Nephron (organoid): Measurements from ENCODE around the gene KLKB1.

Source experiments
- H3K27ac Mint-ChIP-seq, 3 experiments: 2 replicates each; pipeline ENCODE4 v1.8.0; 2020; ENCODE audit warnings: mixed read lengths in 3 of 3, mild to moderate bottlenecking in 2 of 3, moderate library complexity in 1 of 3
- H3K27me3 Mint-ChIP-seq: 2 replicates; pipeline ENCODE4 v1.8.0; 2021; ENCODE audit warnings: low read depth, mild to moderate bottlenecking, moderate library complexity, mixed read lengths
- H3K36me3 Mint-ChIP-seq: 2 replicates; pipeline ENCODE4 v1.8.0; 2020; ENCODE audit warnings: low read depth, mixed read lengths
- H3K4me1 Mint-ChIP-seq: 2 replicates; pipeline ENCODE4 v1.8.0; 2020; ENCODE audit warnings: mixed read lengths
- H3K4me3 Mint-ChIP-seq, 3 experiments: 2 replicates each; pipeline ENCODE4 v1.8.0; 2020; ENCODE audit warnings: mild to moderate bottlenecking in 3 of 3, mixed read lengths in 3 of 3, moderate library complexity in 2 of 3
- H3K9me3 Mint-ChIP-seq: 2 replicates; pipeline ENCODE4 v1.8.0; 2020; ENCODE audit warnings: mixed read lengths
- TF ChIP-seq, protein P1 (sequence below), 3 experiments: fragments of 200-600 bp; sonication (generic); IDR thresholded peaks; one replicate each; pipeline ENCODE4 v1.5.0; 2021; ENCODE audit warnings: antibody characterized with exemption in 3 of 3; ENCODE audit not compliant: unreplicated experiment in 3 of 3

The KLKB1 gene

GRCh38 chr4:186217733-186218293 lies 9.5 kb upstream of the KLKB1 start:
- Mint-ChIP-seq H3K4me1 (peaks cover 17% of the 10 kb centered on the region), H3K27me3 (no peaks in the 10 kb centered on the region), H3K27ac (no peak overlapping the region), H3K4me3 (no peak overlapping the region), H3K9me3 (peaks cover 11% of the 10 kb centered on the region), H3K36me3 (no peaks in the 10 kb centered on the region)
- TF ChIP-seq, protein P1, sequence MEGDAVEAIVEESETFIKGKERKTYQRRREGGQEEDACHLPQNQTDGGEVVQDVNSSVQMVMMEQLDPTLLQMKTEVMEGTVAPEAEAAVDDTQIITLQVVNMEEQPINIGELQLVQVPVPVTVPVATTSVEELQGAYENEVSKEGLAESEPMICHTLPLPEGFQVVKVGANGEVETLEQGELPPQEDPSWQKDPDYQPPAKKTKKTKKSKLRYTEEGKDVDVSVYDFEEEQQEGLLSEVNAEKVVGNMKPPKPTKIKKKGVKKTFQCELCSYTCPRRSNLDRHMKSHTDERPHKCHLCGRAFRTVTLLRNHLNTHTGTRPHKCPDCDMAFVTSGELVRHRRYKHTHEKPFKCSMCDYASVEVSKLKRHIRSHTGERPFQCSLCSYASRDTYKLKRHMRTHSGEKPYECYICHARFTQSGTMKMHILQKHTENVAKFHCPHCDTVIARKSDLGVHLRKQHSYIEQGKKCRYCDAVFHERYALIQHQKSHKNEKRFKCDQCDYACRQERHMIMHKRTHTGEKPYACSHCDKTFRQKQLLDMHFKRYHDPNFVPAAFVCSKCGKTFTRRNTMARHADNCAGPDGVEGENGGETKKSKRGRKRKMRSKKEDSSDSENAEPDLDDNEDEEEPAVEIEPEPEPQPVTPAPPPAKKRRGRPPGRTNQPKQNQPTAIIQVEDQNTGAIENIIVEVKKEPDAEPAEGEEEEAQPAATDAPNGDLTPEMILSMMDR (IDR thresholded peaks at IDR 0.05; ENCODE audit: unreplicated experiment in 3 of 3), result no peak

- TF ChIP-seq, protein P1 (IDR thresholded peaks at IDR 0.05; ENCODE audit: unreplicated experiment in 3 of 3), result no peak
- Mint-ChIP-seq H3K36me3 (peaks cover 6% of the 10 kb centered on the region), H3K9me3 (peaks cover 35% of the 10 kb centered on the region), H3K27ac (no peak overlapping the region), H3K4me1 (peaks cover 11% of the 10 kb centered on the region), H3K27me3 (no peaks in the 10 kb centered on the region), H3K4me3 (no peak overlapping the region)
These were observed 5.7 kb upstream of the KLKB1 start for GRCh38 chr4:186221624-186222023.

DNA sequence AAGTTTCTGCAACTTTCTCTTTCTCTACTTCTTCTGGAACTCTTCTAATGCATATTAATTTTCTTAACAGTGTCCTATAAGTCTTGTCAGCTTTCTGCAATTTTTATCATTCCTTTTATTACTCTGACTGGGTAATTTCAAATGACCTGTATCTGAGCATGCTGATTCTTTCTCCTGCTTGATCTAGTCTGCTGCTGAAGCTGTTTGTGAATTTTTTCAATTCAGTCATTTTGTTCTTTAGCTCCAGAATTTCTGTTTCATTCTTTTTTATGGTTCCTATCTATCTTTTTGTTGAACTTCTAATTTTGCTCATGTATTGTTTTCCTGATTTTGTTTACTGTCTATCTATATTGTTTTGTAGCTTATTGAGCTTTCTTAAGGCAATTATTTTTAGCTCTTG lies 1.5 kb upstream of the KLKB1 start:
- TF ChIP-seq, protein P1 (IDR thresholded peaks at IDR 0.05; ENCODE audit: unreplicated experiment in 3 of 3), result no peak
- H3K9me3 Mint-ChIP-seq, result peaks cover 40% of the 10 kb centered on the region
- peaks cover 11% of the 10 kb centered on the region for H3K36me3 Mint-ChIP-seq
- peaks cover 5% of the 10 kb centered on the region for H3K27me3 Mint-ChIP-seq
- H3K4me1 Mint-ChIP-seq, result peaks cover 12% of the 10 kb centered on the region
- H3K27ac Mint-ChIP-seq, result no peak overlapping the region
- no peak overlapping the region for H3K4me3 Mint-ChIP-seq

GRCh38 chr4:186226521-186227189 lies 652 bp upstream of the KLKB1 start:
- H3K4me3 Mint-ChIP-seq, result no peak overlapping the region
- H3K27me3 Mint-ChIP-seq, result peaks cover 5% of the 10 kb centered on the region
- TF ChIP-seq, protein P1 (IDR thresholded peaks at IDR 0.05; ENCODE audit: unreplicated experiment in 3 of 3), result no peak
- peaks cover 34% of the 10 kb centered on the region for H3K9me3 Mint-ChIP-seq
- H3K4me1 Mint-ChIP-seq, result peaks cover 12% of the 10 kb centered on the region
- H3K36me3 Mint-ChIP-seq, result peaks cover 11% of the 10 kb centered on the region
- peak overlapping the region; percentile 5 to 88 (median 84) for H3K27ac Mint-ChIP-seq

- H3K4me3 Mint-ChIP-seq, result peak overlapping the region in 2 of 3 experiments; percentile 58 to 64
- peaks cover 5% of the 10 kb centered on the region for H3K27me3 Mint-ChIP-seq
- TF ChIP-seq, protein P1 (IDR thresholded peaks at IDR 0.05; ENCODE audit: unreplicated experiment in 3 of 3), result no peak
- peak overlapping the region in 1 of 3 experiments; percentile 65 for H3K27ac Mint-ChIP-seq
- peaks cover 17% of the 10 kb centered on the region for H3K4me1 Mint-ChIP-seq
- H3K9me3 Mint-ChIP-seq, result peaks cover 27% of the 10 kb centered on the region
- peaks cover 11% of the 10 kb centered on the region for H3K36me3 Mint-ChIP-seq
These were observed 622 bp downstream of the KLKB1 start for GRCh38 chr4:186227744-186228513.
